PFSK-1 (cell line): Measurements from ENCODE around the gene EYA2.

Experiments
- POLR2AphosphoS5 ChIP-seq: IDR thresholded peaks from 2 replicates; pipeline ENCODE4 v1.6.1; 2012; ENCODE audit warnings: low read depth, mild to moderate bottlenecking, control low read depth, low read length, moderate library complexity
- SIN3A ChIP-seq: IDR thresholded peaks from 2 replicates; pipeline ENCODE4 v1.6.1; 2012; ENCODE audit warnings: mild to moderate bottlenecking, low read length, moderate library complexity, borderline replicate concordance; ENCODE audit not compliant: insufficient read depth
- TAF1 ChIP-seq: IDR thresholded peaks from 2 replicates; pipeline ENCODE4 v1.6.1; 2012; ENCODE audit warnings: low read length, control low read depth, borderline replicate concordance; ENCODE audit not compliant: insufficient read depth

DNA sequence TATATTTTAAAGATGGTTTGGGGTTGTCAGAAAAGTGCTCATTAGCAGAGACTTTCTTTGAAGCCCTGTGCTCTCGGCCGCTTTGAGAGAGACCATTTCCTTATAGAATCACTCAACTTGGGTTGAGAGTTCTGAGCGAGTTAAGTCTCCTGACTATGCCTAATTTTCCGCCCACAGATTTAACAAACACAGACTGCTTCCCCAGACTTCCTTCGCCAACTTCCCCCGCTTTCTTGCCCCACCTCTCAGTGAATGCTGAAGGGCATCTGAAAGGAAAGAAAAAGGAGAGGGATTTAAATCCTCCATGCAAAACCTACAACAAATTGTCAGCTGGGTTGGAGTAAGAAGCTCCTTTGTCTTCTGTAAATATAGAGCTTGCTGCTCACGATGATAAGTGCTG lies 224.0 kb downstream of the EYA2 start:
- no peak for TF ChIP-seq SIN3A
- no peak for TF ChIP-seq POLR2AphosphoS5
- TF ChIP-seq TAF1 = no peak
